CD8-positive, alpha-beta memory T cell (primary cell): ENCODE data around the gene AKR7A3. TPM values are rescaled to one million over a fixed set of nuclear protein-coding genes. Genes with fewer than 3 reads are reported as not detected.
A peak's percentile ranks its signal among the peaks of the same experiment; 100 is the strongest.

Experiments used
- CTCF ChIA-PET: fragments of 350-600 bp; sonication (Branson Sonifier 250); formaldehyde crosslinking; loops from one replicate; lab custom pipeline; 2021; ENCODE audit warnings: antibody characterized with exemption; lab: Charles Lee
- POLR2A ChIA-PET: fragments of 350-600 bp; sonication (Branson Sonifier 250); formaldehyde crosslinking; loops from one replicate; lab custom pipeline; 2021; ENCODE audit warnings: antibody characterized with exemption; lab: Charles Lee
- DNase-seq, 5 donors: peaks; one replicate each; pipeline versions ENCODE4 v3.0.0 to v3.0.0-alpha.2; 2020 to 2022; ENCODE audit warnings: mixed read lengths in 1 of 5
- H3K27ac ChIP-seq: one replicate; pipeline ENCODE4 v1.7.0; 2013; ENCODE audit warnings: low read depth, mild to moderate bottlenecking, low read length, moderate library complexity
- H3K27me3 ChIP-seq: 2 replicates; pipeline ENCODE4 v1.7.0; 2013; ENCODE audit warnings: low read length, mild to moderate bottlenecking; ENCODE audit not compliant: insufficient read depth, poor library complexity, severe bottlenecking
- H3K36me3 ChIP-seq: 2 replicates; pipeline ENCODE4 v1.7.0; 2013; ENCODE audit warnings: mild to moderate bottlenecking, low read length, moderate library complexity; ENCODE audit not compliant: insufficient read depth
- H3K4me1 ChIP-seq: 2 replicates; pipeline ENCODE4 v1.7.0; 2013; ENCODE audit warnings: mild to moderate bottlenecking, low read length, moderate library complexity; ENCODE audit not compliant: insufficient read depth
- H3K4me3 ChIP-seq: 2 replicates; pipeline ENCODE4 v1.7.0; 2013; ENCODE audit warnings: mild to moderate bottlenecking, low read length
- H3K9me3 ChIP-seq: 2 replicates; pipeline ENCODE4 v1.7.0; 2013; ENCODE audit warnings: mild to moderate bottlenecking, low read length
- H3K27ac Mint-ChIP-seq, 8 donors: one replicate each; pipeline ENCODE4 v1.8.0; 2020 to 2021; ENCODE audit warnings: mixed read lengths in 8 of 8, mild to moderate bottlenecking in 6 of 8, inconsistent platforms in 3 of 8, moderate library complexity in 3 of 8
- H3K27me3 Mint-ChIP-seq, 2 donors: one replicate each; pipeline ENCODE4 v1.8.0; 2020 to 2021; ENCODE audit warnings: mixed read lengths in 2 of 2, mild to moderate bottlenecking in 1 of 2, moderate library complexity in 1 of 2
- H3K36me3 Mint-ChIP-seq, 3 donors: one replicate each; pipeline ENCODE4 v1.8.0; 2020 to 2021; ENCODE audit warnings: mixed read lengths in 3 of 3, inconsistent platforms in 1 of 3, mild to moderate bottlenecking in 1 of 3
- H3K4me1 Mint-ChIP-seq, 3 donors: one replicate each; pipeline ENCODE4 v1.8.0; 2020 to 2021; ENCODE audit warnings: mixed read lengths in 3 of 3, inconsistent platforms in 1 of 3, mild to moderate bottlenecking in 1 of 3
- H3K4me3 Mint-ChIP-seq, 7 donors: one replicate each; pipeline ENCODE4 v1.8.0; 2020 to 2021; ENCODE audit warnings: mixed read lengths in 7 of 7, mild to moderate bottlenecking in 6 of 7, moderate library complexity in 4 of 7, inconsistent platforms in 2 of 7
- H3K9me3 Mint-ChIP-seq, 5 donors: one replicate each; pipeline ENCODE4 v1.8.0; 2020 to 2022; ENCODE audit warnings: mixed read lengths in 5 of 5, mild to moderate bottlenecking in 3 of 5, moderate library complexity in 2 of 5, inconsistent platforms in 1 of 5
- polyA plus RNA-seq: library from polyadenylated mRNA; unstranded; fragments of 300-500 nt; fragmentation: Illumina TruSeq; gene quantifications from one replicate; pipeline ENCODE4 v1.2.3, GENCODE V29; 2021
- total RNA-seq, 2 experiments: library from RNA; stranded (reverse); gene quantifications; one replicate each; pipeline ENCODE4 v1.2.3, GENCODE V29; 2021

AKR7A3 gene
- total and polyA plus RNA-seq, 3 experiments from 2014 or later: 0.29 to 0.50 TPM; not detected in 1

DNA sequence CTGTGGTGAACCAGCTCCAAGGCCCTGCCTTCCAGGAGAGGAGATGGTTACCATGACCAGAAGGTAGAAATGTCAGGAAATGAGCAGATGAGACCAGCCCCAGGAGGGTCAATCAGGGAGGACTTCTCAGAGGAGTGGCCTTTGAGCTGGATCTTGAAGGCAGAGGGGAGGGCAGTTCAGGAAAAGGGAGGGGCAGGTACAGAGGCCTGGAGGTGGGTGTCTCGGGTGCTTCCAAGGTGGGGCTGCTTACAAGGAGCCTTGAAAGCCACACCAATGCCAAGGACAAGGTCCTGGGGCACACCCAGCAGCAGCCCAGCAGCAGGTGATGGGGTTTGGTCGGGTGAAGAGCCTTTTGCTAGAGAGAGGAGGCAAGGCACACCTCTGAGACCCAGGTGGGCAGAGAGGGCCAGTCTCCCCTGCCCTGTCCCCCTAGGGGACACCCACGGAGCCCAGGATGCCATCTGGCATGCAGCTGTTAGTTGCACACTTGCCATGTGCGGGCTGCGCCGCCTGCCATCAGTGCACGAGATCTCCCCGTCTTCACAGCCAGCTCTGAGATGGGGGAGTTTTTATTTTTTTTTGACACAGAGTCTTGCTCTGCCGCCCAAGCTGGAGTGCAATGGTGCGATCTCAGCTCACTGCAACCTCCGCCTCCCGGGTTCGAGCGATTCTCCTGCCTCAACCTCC, 42.0 kb upstream of the AKR7A3 start:
- Histone ChIP-seq H3K27ac (no peak overlapping the region), H3K36me3 (no peaks in the 10 kb centered on the region), H3K4me1 (no peaks in the 10 kb centered on the region), H3K27me3 (no peaks in the 10 kb centered on the region), H3K9me3 (no peaks in the 10 kb centered on the region), H3K4me3 (no peak overlapping the region)
- no peak overlapping the region for H3K4me3 Mint-ChIP-seq
- H3K36me3 Mint-ChIP-seq: peaks cover 0 to 10% (median 4%) of the 10 kb centered on the region in 3 donors
- ChIA-PET CTCF (interaction anchor here (0.9 kb wide), 1 partner anchor 14 kb away, joined by 3 read pairs; no protein-coding TSS in a partner anchor), POLR2A (no interaction called here)
- peak overlapping the region in 1 of 8 donors; percentile 63 for H3K27ac Mint-ChIP-seq
- no peak for DNase-seq
- H3K9me3 Mint-ChIP-seq: no peaks in the 10 kb centered on the region
- peaks cover 0 to 1% (median 0%) of the 10 kb centered on the region in 3 donors for H3K4me1 Mint-ChIP-seq
- peaks cover 0 to 3% of the 10 kb centered on the region in 2 donors for H3K27me3 Mint-ChIP-seq

DNA sequence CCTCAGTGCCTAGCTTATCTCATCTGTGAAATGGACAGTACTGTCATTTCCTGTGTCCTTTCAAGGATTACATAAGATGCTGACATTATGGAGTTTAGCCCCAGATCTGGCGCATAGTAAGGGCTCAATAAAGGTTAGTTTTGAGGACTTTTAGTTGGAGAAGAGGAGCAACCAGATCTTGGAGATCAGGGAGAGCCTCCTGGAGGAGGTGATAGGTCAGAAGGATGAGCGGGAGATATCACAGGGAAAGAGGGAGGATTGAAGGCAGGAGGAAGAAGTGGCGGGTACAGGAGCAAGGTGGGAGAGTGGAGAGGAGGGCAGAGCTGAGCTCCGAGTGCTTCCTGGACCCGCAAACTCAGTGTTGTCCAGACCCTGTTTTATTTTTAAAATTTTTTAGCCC, 41.0 kb upstream of the AKR7A3 start:
- Histone ChIP-seq H3K4me1 (no peaks in the 10 kb centered on the region), H3K4me3 (no peak overlapping the region), H3K36me3 (no peaks in the 10 kb centered on the region), H3K27me3 (no peaks in the 10 kb centered on the region), H3K27ac (no peak overlapping the region), H3K9me3 (no peaks in the 10 kb centered on the region)
- Mint-ChIP-seq H3K9me3 (no peaks in the 10 kb centered on the region), H3K36me3 (peaks cover 0 to 16% (median 4%) of the 10 kb centered on the region in 3 donors), H3K27ac (peak overlapping the region in 2 of 8 donors; percentile 70 to 85), H3K4me1 (peaks cover 0 to 1% (median 0%) of the 10 kb centered on the region in 3 donors), H3K27me3 (peaks cover 0 to 3% of the 10 kb centered on the region in 2 donors), H3K4me3 (no peak overlapping the region)
- no peak for DNase-seq
- ChIA-PET POLR2A (no interaction called here), CTCF (interaction anchor here (0.9 to 1.3 kb wide), 2 partner anchors 12 to 15 kb away, joined by 3 to 4 read pairs; no protein-coding TSS in a partner anchor)

DNA sequence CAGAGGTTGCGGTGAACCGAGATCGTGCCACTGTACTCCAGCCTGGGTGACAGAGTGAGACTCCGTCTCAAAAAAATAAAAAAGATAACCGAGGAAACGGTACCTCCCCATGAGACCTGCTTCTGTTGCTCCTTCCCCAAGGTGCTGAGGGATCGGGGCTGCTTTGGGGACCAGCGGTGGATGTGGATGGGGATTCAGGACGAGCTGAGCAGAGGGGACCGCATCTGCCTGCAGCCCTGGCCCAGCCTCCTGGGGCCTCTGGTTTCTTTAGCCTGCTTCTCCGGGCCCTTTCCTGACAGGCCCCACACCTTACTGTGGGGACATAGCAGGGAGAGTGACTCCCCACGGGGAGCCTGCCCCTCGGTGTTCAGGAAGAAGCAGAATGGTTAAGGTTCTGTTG, 40.6 kb upstream of the AKR7A3 start:
- H3K27ac Mint-ChIP-seq: no peak overlapping the region

DNA sequence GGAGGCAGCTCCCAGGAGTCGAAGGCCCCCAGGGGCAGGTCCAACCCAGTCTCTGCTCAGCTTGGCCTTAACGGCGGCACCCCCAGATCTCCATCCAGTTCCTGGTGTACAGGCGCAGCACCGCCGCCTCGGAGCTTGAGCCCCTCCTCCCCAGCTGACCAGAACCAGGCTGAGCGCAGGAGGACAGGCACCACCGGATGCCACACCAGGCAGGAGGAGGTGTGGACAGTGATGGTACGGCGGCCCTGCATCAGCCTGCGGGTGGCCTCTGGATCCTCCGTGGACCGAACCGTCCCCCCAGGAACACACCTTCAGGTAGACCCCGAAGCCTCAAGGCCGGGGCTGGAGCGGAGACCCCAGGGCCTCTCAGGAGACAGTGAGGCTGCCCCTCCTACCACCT, 39.9 kb upstream of the AKR7A3 start:
- no peaks in the 10 kb centered on the region for H3K9me3 Mint-ChIP-seq
- CTCF ChIA-PET: interaction anchor here (1.3 kb wide), 1 partner anchor 14 kb away, joined by 4 read pairs; no protein-coding TSS in a partner anchor

More for the DNA sequence above, 40.6 kb upstream of the AKR7A3 start:
- Histone ChIP-seq H3K4me3 (no peak overlapping the region), H3K9me3 (no peaks in the 10 kb centered on the region), H3K27ac (no peak overlapping the region), H3K27me3 (no peaks in the 10 kb centered on the region), H3K4me1 (no peaks in the 10 kb centered on the region), H3K36me3 (no peaks in the 10 kb centered on the region)
- H3K4me3 Mint-ChIP-seq: no peak overlapping the region
- peaks cover 0 to 3% of the 10 kb centered on the region in 2 donors for H3K27me3 Mint-ChIP-seq
- H3K36me3 Mint-ChIP-seq: peaks cover 0 to 16% (median 4%) of the 10 kb centered on the region in 3 donors
- DNase-seq: no peak
- ChIA-PET CTCF (interaction anchor here (1.3 kb wide), 1 partner anchor 13 kb away, joined by 4 read pairs; no protein-coding TSS in a partner anchor), POLR2A (no interaction called here)
- peaks cover 0 to 1% (median 0%) of the 10 kb centered on the region in 3 donors for H3K4me1 Mint-ChIP-seq
- H3K9me3 Mint-ChIP-seq: no peaks in the 10 kb centered on the region

DNA sequence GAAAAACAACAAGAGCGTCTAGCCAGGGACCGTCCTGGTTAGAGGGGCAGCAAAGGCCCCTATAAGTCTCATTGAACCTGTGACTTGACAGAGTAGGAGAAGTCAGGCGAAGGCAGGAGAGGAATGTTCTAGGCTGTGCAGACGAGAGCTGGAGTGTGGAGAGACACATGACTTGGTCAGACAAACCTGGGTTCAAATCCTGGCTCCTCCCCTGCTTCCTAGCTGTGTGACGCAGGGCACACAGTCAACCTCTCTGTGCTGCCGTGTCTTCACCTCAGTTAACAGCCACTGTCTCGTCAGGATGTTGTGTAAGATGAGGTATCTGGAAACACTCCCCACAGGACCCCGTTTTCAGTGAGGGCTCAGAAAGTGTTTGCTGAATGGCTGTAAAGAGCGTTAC, 39.2 kb upstream of the AKR7A3 start:
- no peak for DNase-seq
- POLR2A ChIA-PET: no interaction called here
- Histone ChIP-seq H3K4me1 (no peaks in the 10 kb centered on the region), H3K9me3 (no peaks in the 10 kb centered on the region), H3K4me3 (no peak overlapping the region), H3K27ac (no peak overlapping the region), H3K27me3 (no peaks in the 10 kb centered on the region), H3K36me3 (no peaks in the 10 kb centered on the region)
- Mint-ChIP-seq H3K27ac (peak overlapping the region in 1 of 8 donors; percentile 64), H3K27me3 (peaks cover 0 to 3% of the 10 kb centered on the region in 2 donors), H3K4me1 (peaks cover 0 to 1% (median 0%) of the 10 kb centered on the region in 3 donors), H3K9me3 (no peaks in the 10 kb centered on the region), H3K4me3 (no peak overlapping the region), H3K36me3 (peaks cover 0 to 21% (median 4%) of the 10 kb centered on the region in 3 donors)
- CTCF ChIA-PET: no interaction called here

More for the DNA sequence above, 39.9 kb upstream of the AKR7A3 start:
- H3K4me3 Mint-ChIP-seq: no peak overlapping the region
- no peaks in the 10 kb centered on the region for H3K9me3 ChIP-seq
- POLR2A ChIA-PET: no interaction called here
- no peaks in the 10 kb centered on the region for H3K36me3 ChIP-seq
- H3K4me1 ChIP-seq: no peaks in the 10 kb centered on the region
- no peak overlapping the region for H3K27ac Mint-ChIP-seq
- no peak overlapping the region for H3K4me3 ChIP-seq
- peaks cover 0 to 3% of the 10 kb centered on the region in 2 donors for H3K27me3 Mint-ChIP-seq
- H3K4me1 Mint-ChIP-seq: peaks cover 0 to 1% (median 0%) of the 10 kb centered on the region in 3 donors
- peaks cover 0 to 18% (median 4%) of the 10 kb centered on the region in 3 donors for H3K36me3 Mint-ChIP-seq
- H3K27me3 ChIP-seq: no peaks in the 10 kb centered on the region
- H3K27ac ChIP-seq: no peak overlapping the region
- no peak for DNase-seq

DNA sequence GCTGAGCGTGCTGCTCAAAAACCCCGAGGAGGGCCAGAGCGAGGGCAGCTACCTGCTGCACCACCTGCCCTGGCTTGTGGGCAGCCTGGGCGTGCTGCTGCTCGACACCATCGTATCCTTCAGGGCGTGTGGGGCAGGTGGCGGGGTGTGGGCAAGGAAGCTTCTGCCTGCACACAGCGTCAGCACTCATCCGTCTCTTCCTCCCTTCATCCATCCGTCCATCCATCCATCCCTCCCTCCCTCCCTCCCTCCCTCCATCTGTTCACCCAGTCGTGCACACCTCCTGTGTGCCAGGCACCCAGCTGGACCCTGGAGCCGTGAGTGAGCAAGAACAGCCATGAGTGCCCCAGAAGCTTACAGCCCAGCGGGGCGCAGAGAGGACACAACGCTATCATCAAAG, 38.7 kb upstream of the AKR7A3 start:
- H3K27ac ChIP-seq: no peak overlapping the region
- no peak for DNase-seq
- no peak overlapping the region for H3K4me3 Mint-ChIP-seq
- H3K9me3 ChIP-seq: no peaks in the 10 kb centered on the region
- ChIA-PET POLR2A (no interaction called here), CTCF (no interaction called here)
- no peak overlapping the region for H3K4me3 ChIP-seq
- no peak overlapping the region for H3K27ac Mint-ChIP-seq
- no peaks in the 10 kb centered on the region for H3K9me3 Mint-ChIP-seq
- H3K36me3 ChIP-seq: no peaks in the 10 kb centered on the region
- no peaks in the 10 kb centered on the region for H3K4me1 ChIP-seq
- H3K27me3 Mint-ChIP-seq: peaks cover 0 to 3% of the 10 kb centered on the region in 2 donors
- peaks cover 0 to 1% (median 0%) of the 10 kb centered on the region in 3 donors for H3K4me1 Mint-ChIP-seq
- H3K27me3 ChIP-seq: no peaks in the 10 kb centered on the region
- H3K36me3 Mint-ChIP-seq: peaks cover 3 to 23% (median 4%) of the 10 kb centered on the region in 3 donors

DNA sequence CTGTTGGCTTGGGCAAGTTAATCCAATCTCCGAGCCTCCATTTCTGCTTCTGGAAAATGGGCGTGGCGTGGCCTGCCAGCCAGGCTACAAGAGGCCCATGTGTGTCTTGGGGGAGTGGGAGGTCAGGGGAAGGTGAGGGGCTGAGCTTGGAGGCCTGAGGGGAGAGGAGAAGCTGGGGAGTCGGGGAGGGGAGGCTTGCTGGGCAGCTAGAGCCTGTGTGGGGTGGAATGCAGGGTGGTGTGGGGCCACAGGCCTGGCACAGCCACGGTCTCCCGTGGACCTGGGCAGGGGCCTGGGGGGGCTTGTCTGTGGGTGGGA, 38.1 kb upstream of the AKR7A3 start:
- Mint-ChIP-seq H3K27ac (no peak overlapping the region), H3K36me3 (peaks cover 3 to 27% (median 7%) of the 10 kb centered on the region in 3 donors), H3K4me1 (peaks cover 0 to 1% (median 0%) of the 10 kb centered on the region in 3 donors), H3K4me3 (peak overlapping the region in 1 of 7 donors; percentile 32), H3K27me3 (peaks cover 0 to 3% of the 10 kb centered on the region in 2 donors), H3K9me3 (no peaks in the 10 kb centered on the region)
- Histone ChIP-seq H3K4me1 (no peaks in the 10 kb centered on the region), H3K36me3 (no peaks in the 10 kb centered on the region), H3K9me3 (no peaks in the 10 kb centered on the region), H3K27ac (no peak overlapping the region), H3K4me3 (no peak overlapping the region), H3K27me3 (no peaks in the 10 kb centered on the region)
- ChIA-PET CTCF (no interaction called here), POLR2A (no interaction called here)
- no peak for DNase-seq

DNA sequence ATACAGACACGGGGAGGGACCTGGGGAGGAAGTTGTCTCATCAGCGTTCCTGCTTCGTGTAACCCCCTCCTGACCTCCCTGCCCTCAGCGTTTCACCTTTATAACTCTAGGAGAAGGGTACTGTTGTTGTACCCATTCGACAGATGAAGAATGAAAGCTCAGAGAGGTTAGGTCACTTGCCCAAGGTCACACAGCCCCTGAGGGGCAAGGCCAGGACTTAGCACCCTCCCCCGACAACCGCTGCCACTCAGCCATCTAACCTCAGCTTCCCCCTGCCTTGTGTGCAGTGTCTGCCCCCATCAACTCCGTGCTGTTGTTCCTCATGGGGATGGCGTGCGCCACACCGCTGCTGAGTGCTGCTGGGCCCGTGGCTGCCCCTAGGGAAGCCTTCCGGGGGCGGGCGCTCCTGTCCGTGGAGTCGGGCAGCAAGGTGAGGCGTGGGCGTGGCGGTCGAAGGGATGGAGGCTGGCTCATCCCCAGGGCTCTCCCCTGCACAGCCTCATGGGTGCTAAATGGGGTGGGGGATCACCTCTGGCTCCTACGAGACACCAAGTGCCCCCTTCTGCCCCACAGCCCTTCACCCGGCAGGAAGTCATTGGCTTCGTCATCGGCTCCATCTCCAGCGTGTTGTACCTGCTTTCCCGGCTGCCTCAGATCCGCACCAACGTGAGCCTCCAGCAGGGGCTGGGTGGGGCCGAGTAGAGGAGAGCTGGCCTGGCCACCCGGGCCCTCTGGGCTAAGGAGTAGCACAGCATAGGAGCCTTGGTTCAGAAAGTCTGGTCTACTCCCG, 37.6 kb upstream of the AKR7A3 start:
- Mint-ChIP-seq H3K4me1 (peaks cover 0 to 1% (median 0%) of the 10 kb centered on the region in 3 donors), H3K4me3 (peak overlapping the region in 1 of 7 donors; percentile 48), H3K9me3 (no peaks in the 10 kb centered on the region), H3K27ac (peak overlapping the region in 1 of 8 donors; percentile 74), H3K27me3 (peaks cover 0 to 3% of the 10 kb centered on the region in 2 donors), H3K36me3 (peaks cover 3 to 29% (median 7%) of the 10 kb centered on the region in 3 donors)
- Histone ChIP-seq H3K4me3 (no peak overlapping the region), H3K27me3 (no peaks in the 10 kb centered on the region), H3K4me1 (no peaks in the 10 kb centered on the region), H3K27ac (no peak overlapping the region), H3K9me3 (no peaks in the 10 kb centered on the region), H3K36me3 (no peaks in the 10 kb centered on the region)
- ChIA-PET POLR2A (no interaction called here), CTCF (no interaction called here)
- no peak for DNase-seq
